Measurements from ENCODE around the gene ZBTB7C.

Gene ZBTB7C

DNA sequence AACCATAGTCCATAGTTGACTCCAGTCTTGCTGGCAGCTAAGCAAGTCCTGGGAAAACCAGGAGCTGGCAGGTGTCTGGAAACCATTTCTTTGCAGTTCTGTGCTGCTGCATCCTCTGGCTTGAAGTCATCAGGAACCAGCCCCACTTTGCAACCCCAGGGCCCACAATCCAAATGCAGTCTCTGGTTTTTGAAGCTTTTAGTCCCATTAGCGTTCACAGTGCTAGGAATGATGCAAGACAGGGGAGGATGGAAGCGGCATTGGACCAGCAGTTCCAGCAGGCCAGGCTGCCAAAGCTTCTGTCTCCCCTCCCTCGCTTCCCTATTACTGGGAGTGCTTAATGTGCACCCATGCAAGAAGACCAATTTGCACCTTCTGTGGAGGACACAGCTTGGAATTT is 106.4 kb downstream of the ZBTB7C start:
- TF ChIP-seq, protein P1, sequence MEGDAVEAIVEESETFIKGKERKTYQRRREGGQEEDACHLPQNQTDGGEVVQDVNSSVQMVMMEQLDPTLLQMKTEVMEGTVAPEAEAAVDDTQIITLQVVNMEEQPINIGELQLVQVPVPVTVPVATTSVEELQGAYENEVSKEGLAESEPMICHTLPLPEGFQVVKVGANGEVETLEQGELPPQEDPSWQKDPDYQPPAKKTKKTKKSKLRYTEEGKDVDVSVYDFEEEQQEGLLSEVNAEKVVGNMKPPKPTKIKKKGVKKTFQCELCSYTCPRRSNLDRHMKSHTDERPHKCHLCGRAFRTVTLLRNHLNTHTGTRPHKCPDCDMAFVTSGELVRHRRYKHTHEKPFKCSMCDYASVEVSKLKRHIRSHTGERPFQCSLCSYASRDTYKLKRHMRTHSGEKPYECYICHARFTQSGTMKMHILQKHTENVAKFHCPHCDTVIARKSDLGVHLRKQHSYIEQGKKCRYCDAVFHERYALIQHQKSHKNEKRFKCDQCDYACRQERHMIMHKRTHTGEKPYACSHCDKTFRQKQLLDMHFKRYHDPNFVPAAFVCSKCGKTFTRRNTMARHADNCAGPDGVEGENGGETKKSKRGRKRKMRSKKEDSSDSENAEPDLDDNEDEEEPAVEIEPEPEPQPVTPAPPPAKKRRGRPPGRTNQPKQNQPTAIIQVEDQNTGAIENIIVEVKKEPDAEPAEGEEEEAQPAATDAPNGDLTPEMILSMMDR (IDR thresholded peaks at IDR 0.05; ENCODE audit: borderline replicate concordance, control extremely low read depth, extremely low read depth, insufficient read depth, missing control alignments) = no peak
- DNase-seq (ENCODE audit: low spot score) = no peak
- in situ Hi-C loops (cut with MboI; ENCODE audit: low sequenced_read_pairs, unreplicated experiment) = no loop called here

GRCh38 chr18:48300463-48300961 is 108.7 kb downstream of the ZBTB7C start:
- TF ChIP-seq, protein P1 (IDR thresholded peaks at IDR 0.05; ENCODE audit: borderline replicate concordance, control extremely low read depth, extremely low read depth, insufficient read depth, missing control alignments) = no peak
- DNase-seq (ENCODE audit: low spot score) = no peak
- in situ Hi-C loops (cut with MboI; ENCODE audit: low sequenced_read_pairs, unreplicated experiment) = no loop called here

DNA sequence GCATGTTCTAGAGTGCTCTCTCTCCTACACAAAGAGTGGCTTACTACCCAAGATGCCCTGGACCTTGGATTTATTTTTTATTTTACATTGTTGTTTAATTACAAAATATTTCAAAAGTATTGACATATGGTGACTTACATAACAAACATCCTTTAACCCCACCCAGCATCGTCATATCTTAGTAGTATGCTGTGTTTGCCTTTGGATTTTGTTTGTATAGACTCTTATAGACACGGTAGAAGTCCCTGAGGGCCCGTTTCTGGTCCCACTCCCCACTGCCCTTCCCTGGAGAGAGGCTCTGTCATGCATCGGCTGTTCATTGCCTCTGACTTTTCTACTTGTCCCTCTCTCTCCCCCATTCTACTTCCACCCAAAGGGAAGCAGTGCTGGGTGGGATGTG is 112.0 kb downstream of the ZBTB7C start:
- in situ Hi-C loops (cut with MboI; ENCODE audit: low sequenced_read_pairs, unreplicated experiment) = no loop called here
- TF ChIP-seq, protein P1 (IDR thresholded peaks at IDR 0.05; ENCODE audit: borderline replicate concordance, control extremely low read depth, extremely low read depth, insufficient read depth, missing control alignments) = no peak
- no peak for DNase-seq (ENCODE audit: low spot score)

DNA sequence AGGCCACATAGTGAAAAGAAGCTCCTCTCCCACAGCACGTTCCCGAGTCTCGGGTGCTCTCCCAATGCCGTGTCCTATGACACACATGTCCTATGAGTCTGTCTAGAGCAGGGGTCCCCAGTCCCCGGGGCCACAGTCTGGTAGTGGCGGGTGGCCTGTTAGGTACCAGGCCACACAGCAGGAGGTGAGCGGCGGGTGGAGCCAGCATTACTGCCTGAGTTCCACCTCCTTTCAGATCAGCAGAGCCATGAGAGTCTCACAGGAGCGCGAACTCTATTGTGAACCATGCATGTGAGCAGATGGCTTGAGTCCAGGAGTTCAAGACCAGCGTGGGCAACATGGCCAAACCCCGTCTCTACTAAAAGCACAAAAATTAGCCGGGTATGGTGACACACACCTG is 112.6 kb downstream of the ZBTB7C start:
- no peak for DNase-seq (ENCODE audit: low spot score)
- in situ Hi-C loops (cut with MboI; ENCODE audit: low sequenced_read_pairs, unreplicated experiment) = no loop called here
- TF ChIP-seq, protein P1 (IDR thresholded peaks at IDR 0.05; ENCODE audit: borderline replicate concordance, control extremely low read depth, extremely low read depth, insufficient read depth, missing control alignments) = no peak

- DNase-seq (ENCODE audit: low spot score) = no peak
- in situ Hi-C loops (cut with MboI; ENCODE audit: low sequenced_read_pairs, unreplicated experiment) = no loop called here
- TF ChIP-seq, protein P1 (IDR thresholded peaks at IDR 0.05; ENCODE audit: borderline replicate concordance, control extremely low read depth, extremely low read depth, insufficient read depth, missing control alignments) = no peak
These were observed 113.4 kb downstream of the ZBTB7C start for GRCh38 chr18:48295586-48296311.

GRCh38 chr18:48294899-48295585 is 114.1 kb downstream of the ZBTB7C start:
- in situ Hi-C loops (cut with MboI; ENCODE audit: low sequenced_read_pairs, unreplicated experiment) = no loop called here
- no peak for DNase-seq (ENCODE audit: low spot score)
- TF ChIP-seq, protein P1 (IDR thresholded peaks at IDR 0.05; ENCODE audit: borderline replicate concordance, control extremely low read depth, extremely low read depth, insufficient read depth, missing control alignments) = no peak
